ENCODE data around the gene ZNF488. TPM values are rescaled to one million over a fixed set of nuclear protein-coding genes. Genes with fewer than 3 reads are reported as not detected.

Gene ZNF488
- total RNA-seq, 1 donor from 2014 or later, result 1.6 TPM

- Histone ChIP-seq H3K9me3 (ENCODE audit: control insufficient read depth in 3 of 3, low read length in 3 of 3) (no peaks in the 10 kb centered on the region), H3K4me1 (ENCODE audit: control insufficient read depth in 3 of 3, insufficient read depth in 3 of 3, low read length in 3 of 3) (peaks cover 2 to 9% (median 2%) of the 10 kb centered on the region in 3 donors), H3K27me3 (ENCODE audit: control insufficient read depth in 3 of 3, insufficient read depth in 3 of 3, low read length in 3 of 3) (peaks cover 0 to 3% (median 0%) of the 10 kb centered on the region in 3 donors), H3K4me3 (ENCODE audit: low read length in 3 of 3) (no peak overlapping the region), H3K9ac (ENCODE audit: low read depth in 1 of 3, low read length in 3 of 3) (no peak overlapping the region), H3K27ac (ENCODE audit: low read depth, low read length) (no peak overlapping the region), H3K36me3 (ENCODE audit: control insufficient read depth in 3 of 3, insufficient read depth in 3 of 3, low read length in 3 of 3) (no peaks in the 10 kb centered on the region)
Observed at GRCh38 chr10:47323636-47324296, 60.3 kb downstream of the ZNF488 start.

- no peak overlapping the region for H3K9ac ChIP-seq (ENCODE audit: low read depth in 1 of 3, low read length in 3 of 3)
- H3K4me3 ChIP-seq (ENCODE audit: low read length in 3 of 3), result no peak overlapping the region
- H3K27me3 ChIP-seq (ENCODE audit: control insufficient read depth in 3 of 3, insufficient read depth in 3 of 3, low read length in 3 of 3), result peaks cover 0 to 3% (median 0%) of the 10 kb centered on the region in 3 donors
- H3K9me3 ChIP-seq (ENCODE audit: control insufficient read depth in 3 of 3, low read length in 3 of 3), result no peaks in the 10 kb centered on the region
- no peaks in the 10 kb centered on the region for H3K36me3 ChIP-seq (ENCODE audit: control insufficient read depth in 3 of 3, insufficient read depth in 3 of 3, low read length in 3 of 3)
- H3K27ac ChIP-seq (ENCODE audit: low read depth, low read length), result no peak overlapping the region
- peaks cover 2 to 9% (median 2%) of the 10 kb centered on the region in 3 donors for H3K4me1 ChIP-seq (ENCODE audit: control insufficient read depth in 3 of 3, insufficient read depth in 3 of 3, low read length in 3 of 3)
Observed at GRCh38 chr10:47323087-47323486, 61.0 kb downstream of the ZNF488 start.

- Histone ChIP-seq H3K27me3 (ENCODE audit: control insufficient read depth in 3 of 3, insufficient read depth in 3 of 3, low read length in 3 of 3) (peaks cover 0 to 3% (median 0%) of the 10 kb centered on the region in 3 donors), H3K27ac (ENCODE audit: low read depth, low read length) (no peak within 1 kb of the TSS), H3K36me3 (ENCODE audit: control insufficient read depth in 3 of 3, insufficient read depth in 3 of 3, low read length in 3 of 3) (no peaks in the 10 kb centered on the region), H3K9me3 (ENCODE audit: control insufficient read depth in 3 of 3, low read length in 3 of 3) (no peaks in the 10 kb centered on the region), H3K9ac (ENCODE audit: low read depth in 1 of 3, low read length in 3 of 3) (no peak within 1 kb of the TSS), H3K4me1 (ENCODE audit: control insufficient read depth in 3 of 3, insufficient read depth in 3 of 3, low read length in 3 of 3) (peaks cover 2 to 9% (median 2%) of the 10 kb centered on the region in 3 donors), H3K4me3 (ENCODE audit: low read length in 3 of 3) (no peak within 1 kb of the TSS)
Observed at GRCh38 chr10:47322300-47323061, 61.6 kb downstream of the ZNF488 start, which contains the start of gene GDF2. Gene GDF2, plus strand, starts transcription at chr10:47322454. Its CDS starts 215 bp downstream, at chr10:47322669.

GRCh38 chr10:47321521-47322195 lies 62.4 kb downstream of the ZNF488 start:
- H3K27me3 ChIP-seq (ENCODE audit: control insufficient read depth in 3 of 3, insufficient read depth in 3 of 3, low read length in 3 of 3), result peaks cover 0 to 3% (median 0%) of the 10 kb centered on the region in 3 donors
- H3K36me3 ChIP-seq (ENCODE audit: control insufficient read depth in 3 of 3, insufficient read depth in 3 of 3, low read length in 3 of 3), result no peaks in the 10 kb centered on the region
- H3K4me1 ChIP-seq (ENCODE audit: control insufficient read depth in 3 of 3, insufficient read depth in 3 of 3, low read length in 3 of 3), result peaks cover under 1 to 5% (median 2%) of the 10 kb centered on the region in 3 donors
- no peak overlapping the region for H3K9ac ChIP-seq (ENCODE audit: low read depth in 1 of 3, low read length in 3 of 3)
- no peak overlapping the region for H3K4me3 ChIP-seq (ENCODE audit: low read length in 3 of 3)
- H3K27ac ChIP-seq (ENCODE audit: low read depth, low read length), result no peak overlapping the region
- no peaks in the 10 kb centered on the region for H3K9me3 ChIP-seq (ENCODE audit: control insufficient read depth in 3 of 3, low read length in 3 of 3)

GRCh38 chr10:47320812-47321211 lies 63.3 kb downstream of the ZNF488 start:
- no peak overlapping the region for H3K9ac ChIP-seq (ENCODE audit: low read depth in 1 of 3, low read length in 3 of 3)
- H3K27me3 ChIP-seq (ENCODE audit: control insufficient read depth in 3 of 3, insufficient read depth in 3 of 3, low read length in 3 of 3), result peaks cover 0 to 3% (median 0%) of the 10 kb centered on the region in 3 donors
- H3K9me3 ChIP-seq (ENCODE audit: control insufficient read depth in 3 of 3, low read length in 3 of 3), result no peaks in the 10 kb centered on the region
- no peaks in the 10 kb centered on the region for H3K36me3 ChIP-seq (ENCODE audit: control insufficient read depth in 3 of 3, insufficient read depth in 3 of 3, low read length in 3 of 3)
- H3K4me3 ChIP-seq (ENCODE audit: low read length in 3 of 3), result no peak overlapping the region
- H3K4me1 ChIP-seq (ENCODE audit: control insufficient read depth in 3 of 3, insufficient read depth in 3 of 3, low read length in 3 of 3), result no peaks in the 10 kb centered on the region
- H3K27ac ChIP-seq (ENCODE audit: low read depth, low read length), result no peak overlapping the region

GRCh38 chr10:47319784-47320183 lies 64.3 kb downstream of the ZNF488 start:
- H3K36me3 ChIP-seq (ENCODE audit: control insufficient read depth in 3 of 3, insufficient read depth in 3 of 3, low read length in 3 of 3), result no peaks in the 10 kb centered on the region
- H3K9ac ChIP-seq (ENCODE audit: low read depth in 1 of 3, low read length in 3 of 3), result no peak overlapping the region
- H3K27ac ChIP-seq (ENCODE audit: low read depth, low read length), result no peak overlapping the region
- no peak overlapping the region for H3K4me3 ChIP-seq (ENCODE audit: low read length in 3 of 3)
- H3K9me3 ChIP-seq (ENCODE audit: control insufficient read depth in 3 of 3, low read length in 3 of 3), result no peaks in the 10 kb centered on the region
- H3K27me3 ChIP-seq (ENCODE audit: control insufficient read depth in 3 of 3, insufficient read depth in 3 of 3, low read length in 3 of 3), result peaks cover 0 to 3% (median 0%) of the 10 kb centered on the region in 3 donors
- no peaks in the 10 kb centered on the region for H3K4me1 ChIP-seq (ENCODE audit: control insufficient read depth in 3 of 3, insufficient read depth in 3 of 3, low read length in 3 of 3)

GRCh38 chr10:47318706-47319105 lies 65.4 kb downstream of the ZNF488 start:
- no peaks in the 10 kb centered on the region for H3K9me3 ChIP-seq (ENCODE audit: control insufficient read depth in 3 of 3, low read length in 3 of 3)
- no peak overlapping the region for H3K9ac ChIP-seq (ENCODE audit: low read depth in 1 of 3, low read length in 3 of 3)
- no peaks in the 10 kb centered on the region for H3K36me3 ChIP-seq (ENCODE audit: control insufficient read depth in 3 of 3, insufficient read depth in 3 of 3, low read length in 3 of 3)
- no peaks in the 10 kb centered on the region for H3K4me1 ChIP-seq (ENCODE audit: control insufficient read depth in 3 of 3, insufficient read depth in 3 of 3, low read length in 3 of 3)
- H3K4me3 ChIP-seq (ENCODE audit: low read length in 3 of 3), result no peak overlapping the region
- H3K27me3 ChIP-seq (ENCODE audit: control insufficient read depth in 3 of 3, insufficient read depth in 3 of 3, low read length in 3 of 3), result peaks cover 0 to 3% (median 0%) of the 10 kb centered on the region in 3 donors
- H3K27ac ChIP-seq (ENCODE audit: low read depth, low read length), result no peak overlapping the region

- no peaks in the 10 kb centered on the region for H3K36me3 ChIP-seq (ENCODE audit: control insufficient read depth in 3 of 3, insufficient read depth in 3 of 3, low read length in 3 of 3)
- H3K9ac ChIP-seq (ENCODE audit: low read depth in 1 of 3, low read length in 3 of 3), result no peak overlapping the region
- no peaks in the 10 kb centered on the region for H3K4me1 ChIP-seq (ENCODE audit: control insufficient read depth in 3 of 3, insufficient read depth in 3 of 3, low read length in 3 of 3)
Observed at GRCh38 chr10:47317251-47317650, 66.8 kb downstream of the ZNF488 start.

GRCh38 chr10:47316131-47316530 lies 68.0 kb downstream of the ZNF488 start:
- Histone ChIP-seq H3K9me3 (ENCODE audit: control insufficient read depth in 3 of 3, low read length in 3 of 3) (no peaks in the 10 kb centered on the region), H3K27me3 (ENCODE audit: control insufficient read depth in 3 of 3, insufficient read depth in 3 of 3, low read length in 3 of 3) (peaks cover 0 to 5% (median 3%) of the 10 kb centered on the region in 3 donors), H3K9ac (ENCODE audit: low read depth in 1 of 3, low read length in 3 of 3) (no peak overlapping the region), H3K27ac (ENCODE audit: low read depth, low read length) (no peak overlapping the region), H3K4me1 (ENCODE audit: control insufficient read depth in 3 of 3, insufficient read depth in 3 of 3, low read length in 3 of 3) (peaks cover 0 to 3% (median 0%) of the 10 kb centered on the region in 3 donors), H3K4me3 (ENCODE audit: low read length in 3 of 3) (no peak overlapping the region), H3K36me3 (ENCODE audit: control insufficient read depth in 3 of 3, insufficient read depth in 3 of 3, low read length in 3 of 3) (no peaks in the 10 kb centered on the region)

More at GRCh38 chr10:47317251-47317650, 66.8 kb downstream of the ZNF488 start:
- no peak overlapping the region for H3K4me3 ChIP-seq (ENCODE audit: low read length in 3 of 3)
- H3K9me3 ChIP-seq (ENCODE audit: control insufficient read depth in 3 of 3, low read length in 3 of 3), result no peaks in the 10 kb centered on the region
- H3K27ac ChIP-seq (ENCODE audit: low read depth, low read length), result no peak overlapping the region
- H3K27me3 ChIP-seq (ENCODE audit: control insufficient read depth in 3 of 3, insufficient read depth in 3 of 3, low read length in 3 of 3), result peaks cover 0 to 3% (median 0%) of the 10 kb centered on the region in 3 donors

Data from skeletal muscle tissue (tissue), 4 donors.